Neural progenitor cell (in vitro differentiated cells): Measurements from ENCODE around the gene TSC22D2. TPM values are rescaled to one million over a fixed set of nuclear protein-coding genes. Genes with fewer than 3 reads are reported as not detected.

Source experiments
- DNase-seq: peaks from one replicate; pipeline ENCODE4 v3.0.0-alpha.2; 2016; ENCODE audit warnings: low spot score
- H2AFZ ChIP-seq: fragments of 200-600 bp; sonication (generic); replicated peaks from 2 replicates; pipeline ENCODE4 v1.6.1; 2016; ENCODE audit warnings: antibody characterized with exemption
- H3F3A ChIP-seq: fragments of 200-600 bp; sonication (generic); 2 replicates; pipeline ENCODE4 v1.6.1; 2016; ENCODE audit warnings: antibody characterized with exemption, low read depth
- H3K27ac ChIP-seq: fragments of 200-600 bp; sonication (generic); 2 replicates; pipeline ENCODE4 v1.5.1; 2016; ENCODE audit warnings: mild to moderate bottlenecking
- H3K27me3 ChIP-seq: fragments of 200-600 bp; sonication (generic); 2 replicates; pipeline ENCODE4 v1.6.1; 2016; ENCODE audit warnings: mild to moderate bottlenecking, moderate library complexity
- H3K36me3 ChIP-seq: fragments of 200-600 bp; sonication (generic); 2 replicates; pipeline ENCODE4 v1.5.1; 2016
- H3K4me1 ChIP-seq: fragments of 200-600 bp; sonication (generic); 2 replicates; pipeline ENCODE4 v1.6.1; 2016; ENCODE audit warnings: mixed run types
- H3K4me2 ChIP-seq: fragments of 200-600 bp; sonication (generic); 2 replicates; pipeline ENCODE4 v1.6.1; 2016
- H3K4me3 ChIP-seq: fragments of 200-600 bp; sonication (generic); 2 replicates; pipeline ENCODE4 v1.5.1; 2016
- H3K79me2 ChIP-seq: fragments of 200-600 bp; sonication (generic); 2 replicates; pipeline ENCODE4 v1.6.1; 2016; ENCODE audit warnings: low read depth
- H3K9ac ChIP-seq: fragments of 200-600 bp; sonication (generic); 2 replicates; pipeline ENCODE4 v1.6.1; 2016
- H3K9me3 ChIP-seq: fragments of 200-600 bp; sonication (generic); 2 replicates; pipeline ENCODE4 v1.5.1; 2016; ENCODE audit warnings: low read depth
- H4K20me1 ChIP-seq: fragments of 200-600 bp; sonication (generic); 2 replicates; pipeline ENCODE4 v1.6.1; 2016; ENCODE audit warnings: low read depth
- H3K27ac Mint-ChIP-seq: 3 replicates; pipeline ENCODE4 v1.8.0; 2021; ENCODE audit warnings: mixed read lengths
- H3K27me3 Mint-ChIP-seq: 2 replicates; pipeline ENCODE4 v1.8.0; 2022; ENCODE audit warnings: low read depth, mild to moderate bottlenecking, inconsistent platforms, moderate library complexity, mixed read lengths; ENCODE audit not compliant: insufficient read depth
- H3K36me3 Mint-ChIP-seq: 3 replicates; pipeline ENCODE4 v1.8.0; 2021; ENCODE audit warnings: mixed read lengths
- H3K4me1 Mint-ChIP-seq: 3 replicates; pipeline ENCODE4 v1.8.0; 2021; ENCODE audit warnings: mixed read lengths
- H3K4me3 Mint-ChIP-seq: 3 replicates; pipeline ENCODE4 v1.8.0; 2021; ENCODE audit warnings: mild to moderate bottlenecking, moderate library complexity, mixed read lengths
- H3K9me3 Mint-ChIP-seq: 3 replicates; pipeline ENCODE4 v1.8.0; 2020; ENCODE audit warnings: mixed read lengths
- CTCF ChIP-seq: fragments of 200-600 bp; sonication (generic); IDR thresholded peaks from 2 replicates; pipeline ENCODE4 v1.5.1; 2017; ENCODE audit warnings: antibody characterized with exemption, mild to moderate bottlenecking
- EZH2 ChIP-seq: fragments of 200-600 bp; sonication (generic); IDR thresholded peaks from 2 replicates; pipeline ENCODE4 v1.6.1; 2017; ENCODE audit warnings: antibody characterized with exemption, mild to moderate bottlenecking, moderate library complexity
- EZH2phosphoT487 ChIP-seq: fragments of 200-600 bp; sonication (generic); IDR thresholded peaks from 2 replicates; pipeline ENCODE4 v1.6.1; 2017; ENCODE audit warnings: antibody characterized with exemption
- total RNA-seq: library from RNA; depleted of rRNA; stranded (reverse); fragments of >200 nt; gene quantifications from 2 replicates; pipeline ENCODE4 v1.2.3, GENCODE V29; 2015; ENCODE audit warnings: low replicate concordance

The TSC22D2 gene
- total RNA-seq, 1 donor from 2014 or later = 18.7 TPM

DNA sequence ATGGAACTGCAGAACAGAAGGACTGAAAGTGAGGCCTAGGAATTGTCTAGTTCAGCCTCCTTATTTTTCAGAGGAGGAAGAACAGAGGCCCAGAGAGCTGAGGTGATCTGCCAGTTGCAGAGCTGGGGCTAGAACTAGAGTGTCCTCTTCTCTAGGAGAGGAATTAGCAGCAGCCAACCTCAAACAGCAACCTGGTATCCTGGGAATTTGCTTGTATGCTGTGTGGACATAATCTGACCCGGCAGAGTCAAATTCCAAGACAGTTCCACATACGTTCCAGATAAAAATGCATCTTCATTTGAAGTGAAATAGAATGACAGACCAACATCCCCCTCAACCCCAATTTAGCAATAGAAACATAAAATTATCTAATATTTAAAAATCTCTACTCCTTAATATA is 13.5 kb upstream of the TSC22D2 start:
- Mint-ChIP-seq H3K9me3 (no peaks in the 10 kb centered on the region), H3K27me3 (peaks cover 2% of the 10 kb centered on the region), H3K4me1 (no peaks in the 10 kb centered on the region), H3K36me3 (no peaks in the 10 kb centered on the region), H3K4me3 (no peak overlapping the region), H3K27ac (no peak overlapping the region)
- no peaks in the 10 kb centered on the region for H4K20me1 ChIP-seq
- TF ChIP-seq CTCF (no peak), EZH2phosphoT487 (no peak), EZH2 (no peak)
- no peak for DNase-seq
- no peaks in the 10 kb centered on the region for H3F3A ChIP-seq
- no peak overlapping the region for H3K9ac ChIP-seq
- no peak overlapping the region for H3K27ac ChIP-seq
- no peak overlapping the region for H3K4me3 ChIP-seq
- H3K4me1 ChIP-seq = peaks cover 5% of the 10 kb centered on the region
- H2AFZ ChIP-seq = no peak overlapping the region
- H3K27me3 ChIP-seq = no peaks in the 10 kb centered on the region
- H3K9me3 ChIP-seq = no peaks in the 10 kb centered on the region
- H3K36me3 ChIP-seq = no peaks in the 10 kb centered on the region
- no peak overlapping the region for H3K4me2 ChIP-seq
- no peaks in the 10 kb centered on the region for H3K79me2 ChIP-seq

DNA sequence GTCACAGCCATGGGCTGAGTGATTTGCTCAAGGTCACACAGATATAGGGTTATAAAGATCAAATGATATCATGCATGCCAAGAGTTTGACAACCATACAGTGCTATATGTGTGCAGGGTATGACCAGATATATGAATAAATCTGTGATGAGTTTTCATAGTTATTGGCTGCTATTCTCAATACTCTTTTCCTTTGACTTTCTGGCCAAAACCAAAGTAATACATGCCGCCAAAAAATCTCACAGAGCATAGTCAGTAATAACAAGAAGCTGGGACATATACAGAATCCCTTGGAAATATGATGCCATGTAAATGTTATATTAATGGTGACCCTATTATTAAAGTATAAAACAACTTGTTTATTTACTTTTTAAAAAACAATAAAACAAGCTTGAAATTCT is 11.6 kb upstream of the TSC22D2 start:
- Mint-ChIP-seq H3K9me3 (no peaks in the 10 kb centered on the region), H3K4me1 (no peaks in the 10 kb centered on the region), H3K4me3 (no peak overlapping the region), H3K36me3 (no peaks in the 10 kb centered on the region), H3K27me3 (peaks cover 2% of the 10 kb centered on the region), H3K27ac (no peak overlapping the region)
- Histone ChIP-seq H3K4me2 (no peak overlapping the region), H4K20me1 (no peaks in the 10 kb centered on the region), H3K4me1 (peaks cover 5% of the 10 kb centered on the region), H3K9me3 (no peaks in the 10 kb centered on the region), H3F3A (no peaks in the 10 kb centered on the region), H3K36me3 (no peaks in the 10 kb centered on the region), H3K79me2 (no peaks in the 10 kb centered on the region), H3K27ac (no peak overlapping the region), H3K4me3 (no peak overlapping the region), H3K27me3 (no peaks in the 10 kb centered on the region), H3K9ac (no peak overlapping the region), H2AFZ (no peak overlapping the region)
- no peak for DNase-seq
- TF ChIP-seq EZH2phosphoT487 = no peak
- no peak for TF ChIP-seq EZH2
- TF ChIP-seq CTCF = no peak

DNA sequence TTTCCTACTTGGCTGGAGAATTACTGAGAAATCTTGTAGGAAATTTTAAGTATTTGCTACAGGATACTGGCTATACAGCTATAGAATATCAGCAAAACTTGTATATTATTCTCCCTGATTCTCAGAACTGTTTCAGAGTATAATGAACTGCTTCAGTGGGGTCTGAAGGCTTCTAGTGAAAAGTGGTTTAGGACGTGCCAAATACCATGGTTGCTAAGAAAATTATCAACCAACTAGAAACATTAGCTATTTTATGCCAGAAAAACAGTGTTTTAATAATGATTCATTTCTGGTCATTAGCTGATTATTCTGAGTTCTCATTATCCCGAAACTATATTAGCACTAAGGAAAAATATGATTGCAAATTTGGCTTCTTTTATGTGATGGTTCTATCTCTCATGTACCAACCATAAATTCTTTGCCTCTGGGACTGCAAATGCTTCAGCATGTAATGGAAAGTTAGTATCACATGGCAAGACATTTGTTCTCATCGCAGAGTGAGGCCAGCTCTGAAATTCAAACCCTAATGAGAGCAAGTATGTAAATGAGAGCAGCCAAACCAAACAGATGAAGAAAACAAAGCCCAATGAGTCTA is 11.0 kb upstream of the TSC22D2 start:
- Histone ChIP-seq H2AFZ (no peak overlapping the region), H3K27me3 (no peaks in the 10 kb centered on the region), H3K4me2 (no peak overlapping the region), H3K27ac (no peak overlapping the region), H3K4me1 (peaks cover 5% of the 10 kb centered on the region), H3K9ac (no peak overlapping the region), H3K9me3 (no peaks in the 10 kb centered on the region), H3K4me3 (no peak overlapping the region), H3F3A (no peaks in the 10 kb centered on the region), H4K20me1 (no peaks in the 10 kb centered on the region), H3K79me2 (no peaks in the 10 kb centered on the region), H3K36me3 (no peaks in the 10 kb centered on the region)
- Mint-ChIP-seq H3K9me3 (no peaks in the 10 kb centered on the region), H3K4me1 (no peaks in the 10 kb centered on the region), H3K36me3 (no peaks in the 10 kb centered on the region), H3K27me3 (peaks cover 2% of the 10 kb centered on the region), H3K27ac (no peak overlapping the region), H3K4me3 (no peak overlapping the region)
- DNase-seq = no peak
- TF ChIP-seq EZH2phosphoT487 (no peak), CTCF (no peak), EZH2 (no peak)
